GM04504 (cell line): ENCODE data around the gene JPH3.

Experiments
- DNase-seq: peaks from one replicate; pipeline ENCODE4 v3.0.0-alpha.2; 2012; ENCODE audit warnings: low read depth

JPH3 gene

GRCh38 chr16:87741700-87742415 is 139.6 kb downstream of the JPH3 start:
- no peak for DNase-seq

- DNase-seq = no peak
Observed at GRCh38 chr16:87742781-87743490, 140.6 kb downstream of the JPH3 start.

GRCh38 chr16:87744750-87745514 is 142.6 kb downstream of the JPH3 start:
- no peak for DNase-seq

- no peak for DNase-seq
Observed at GRCh38 chr16:87746178-87746577, 143.9 kb downstream of the JPH3 start.
